Endothelial cell of umbilical vein (primary cell): Measurements from ENCODE around the gene ZGLP1.
A peak's percentile ranks its signal among the peaks of the same experiment; 100 is the strongest.

Experiments
- EZH2 ChIP-seq: IDR thresholded peaks from 2 replicates; pipeline ENCODE4 v1.6.1; 2012; ENCODE audit warnings: borderline replicate concordance, low read depth, mild to moderate bottlenecking, moderate library complexity, low read length, inconsistent platforms; ENCODE audit not compliant: severe bottlenecking
- JUN ChIP-seq: IDR thresholded peaks from 2 replicates; pipeline ENCODE4 v1.6.1; 2011; ENCODE audit warnings: borderline replicate concordance, low read depth; ENCODE audit not compliant: insufficient read length, insufficient read depth
- POLR2A ChIP-seq: IDR thresholded peaks from 2 replicates; pipeline ENCODE4 v1.6.1; 2012; ENCODE audit warnings: low read depth, mild to moderate bottlenecking, control low read depth, low read length
- TF ChIP-seq, protein P1 (sequence below), 2 donors: IDR thresholded peaks; 1 replicate in 1 of 2; 2 replicates in 1 of 2; pipeline ENCODE4 v1.5.1; 2011; ENCODE audit warnings: low read length in 2 of 2, mild to moderate bottlenecking in 2 of 2, moderate library complexity in 2 of 2, control low read depth in 1 of 2, inconsistent platforms in 1 of 2, low read depth in 1 of 2; ENCODE audit not compliant: insufficient read depth in 1 of 2; ENCODE audit errors: extremely low read depth in 1 of 2
- TF ChIP-seq, protein P2 (sequence below): IDR thresholded peaks from 2 replicates; pipeline ENCODE4 v1.6.1; 2011; ENCODE audit not compliant: insufficient read depth, insufficient read length

DNA sequence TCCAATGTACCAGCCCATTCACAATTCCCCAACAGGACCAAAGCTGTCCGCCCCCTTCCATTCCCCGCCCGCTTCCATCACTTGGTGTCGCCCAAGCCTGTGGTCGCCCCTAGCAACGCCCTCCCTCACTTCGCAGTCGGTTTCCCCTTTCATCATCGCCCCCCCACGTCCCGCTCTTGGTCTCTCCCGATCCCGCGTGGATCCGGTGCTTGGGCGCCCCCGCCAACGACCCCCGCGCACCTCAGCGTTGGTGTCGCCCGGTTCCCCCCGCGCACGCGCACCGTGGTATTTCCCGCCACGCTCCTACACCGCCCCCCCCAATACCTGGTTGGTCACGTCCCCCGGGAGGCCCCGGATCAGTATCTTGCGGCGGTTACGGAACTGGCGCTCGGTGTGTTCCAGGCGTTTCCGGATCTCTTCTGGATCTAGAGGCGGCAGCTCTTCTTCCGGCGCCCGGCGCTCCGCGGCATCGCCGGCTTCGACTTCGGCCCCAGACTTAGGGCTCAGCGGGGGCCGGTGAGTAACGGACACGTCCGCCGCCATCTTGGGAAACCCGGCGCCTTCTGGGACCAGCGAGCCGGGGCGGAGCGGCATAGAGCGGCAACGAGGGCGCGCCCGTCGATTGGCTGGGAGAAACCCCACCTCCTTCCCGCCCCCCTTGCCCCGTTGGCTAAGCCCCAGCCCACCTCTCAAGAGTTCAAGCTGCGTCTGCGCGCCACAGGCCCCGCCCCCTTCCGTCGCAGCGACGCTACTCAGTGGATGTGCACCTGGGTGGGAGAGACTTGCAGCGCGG lies 23.5 kb upstream of the ZGLP1 start, which contains the start of gene RAVER1:
- TF ChIP-seq, protein P1, sequence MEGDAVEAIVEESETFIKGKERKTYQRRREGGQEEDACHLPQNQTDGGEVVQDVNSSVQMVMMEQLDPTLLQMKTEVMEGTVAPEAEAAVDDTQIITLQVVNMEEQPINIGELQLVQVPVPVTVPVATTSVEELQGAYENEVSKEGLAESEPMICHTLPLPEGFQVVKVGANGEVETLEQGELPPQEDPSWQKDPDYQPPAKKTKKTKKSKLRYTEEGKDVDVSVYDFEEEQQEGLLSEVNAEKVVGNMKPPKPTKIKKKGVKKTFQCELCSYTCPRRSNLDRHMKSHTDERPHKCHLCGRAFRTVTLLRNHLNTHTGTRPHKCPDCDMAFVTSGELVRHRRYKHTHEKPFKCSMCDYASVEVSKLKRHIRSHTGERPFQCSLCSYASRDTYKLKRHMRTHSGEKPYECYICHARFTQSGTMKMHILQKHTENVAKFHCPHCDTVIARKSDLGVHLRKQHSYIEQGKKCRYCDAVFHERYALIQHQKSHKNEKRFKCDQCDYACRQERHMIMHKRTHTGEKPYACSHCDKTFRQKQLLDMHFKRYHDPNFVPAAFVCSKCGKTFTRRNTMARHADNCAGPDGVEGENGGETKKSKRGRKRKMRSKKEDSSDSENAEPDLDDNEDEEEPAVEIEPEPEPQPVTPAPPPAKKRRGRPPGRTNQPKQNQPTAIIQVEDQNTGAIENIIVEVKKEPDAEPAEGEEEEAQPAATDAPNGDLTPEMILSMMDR (IDR thresholded peaks at IDR 0.05; ENCODE audit: extremely low read depth in 1 of 2, insufficient read depth in 1 of 2, low read depth in 1 of 2, low read length in 2 of 2) = no peak
- TF ChIP-seq JUN (no peak), POLR2A (peak; percentile 83), EZH2 (no peak)
- TF ChIP-seq, protein P2, sequence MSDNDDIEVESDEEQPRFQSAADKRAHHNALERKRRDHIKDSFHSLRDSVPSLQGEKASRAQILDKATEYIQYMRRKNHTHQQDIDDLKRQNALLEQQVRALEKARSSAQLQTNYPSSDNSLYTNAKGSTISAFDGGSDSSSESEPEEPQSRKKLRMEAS = no peak
